Smooth muscle cell (in vitro differentiated cells): ENCODE results near the gene GALNT4. TPM values are rescaled to one million over a fixed set of nuclear protein-coding genes. Genes with fewer than 3 reads are reported as not detected.

ENCODE experiments used
- DNase-seq: peaks from one replicate; lab custom pipeline; 2025; ENCODE audit not compliant: unreplicated experiment; lab: John Stamatoyannopoulos, UW
- H2AFZ ChIP-seq: fragments of 200-600 bp; sonication (generic); 2 replicates; pipeline ENCODE4 v1.6.0; 2016; ENCODE audit warnings: antibody characterized with exemption, low read depth, mild to moderate bottlenecking
- H3F3A ChIP-seq: fragments of 200-600 bp; sonication (generic); 2 replicates; pipeline ENCODE4 v1.6.0; 2017; ENCODE audit warnings: antibody characterized with exemption, low read depth
- H3K27ac ChIP-seq: fragments of 200-600 bp; sonication (generic); 2 replicates; pipeline ENCODE4 v1.5.1; 2016; ENCODE audit warnings: low read depth, mild to moderate bottlenecking
- H3K27me3 ChIP-seq: fragments of 200-600 bp; sonication (generic); 2 replicates; pipeline ENCODE4 v1.6.1; 2016; ENCODE audit warnings: low read depth, mild to moderate bottlenecking
- H3K36me3 ChIP-seq: fragments of 200-600 bp; sonication (generic); 2 replicates; pipeline ENCODE4 v1.5.1; 2016; ENCODE audit warnings: low read depth
- H3K4me1 ChIP-seq: fragments of 200-600 bp; sonication (generic); 2 replicates; pipeline ENCODE4 v1.5.1; 2016; ENCODE audit warnings: low read depth
- H3K4me2 ChIP-seq: fragments of 200-600 bp; sonication (generic); 2 replicates; pipeline ENCODE4 v1.6.0; 2016; ENCODE audit warnings: mild to moderate bottlenecking
- H3K4me3 ChIP-seq: fragments of 200-600 bp; sonication (generic); 2 replicates; pipeline ENCODE4 v1.5.1; 2016; ENCODE audit warnings: mild to moderate bottlenecking
- H3K79me2 ChIP-seq: fragments of 200-600 bp; sonication (generic); 2 replicates; pipeline ENCODE4 v1.6.0; 2016; ENCODE audit warnings: low read depth, mild to moderate bottlenecking
- H3K9ac ChIP-seq: fragments of 200-600 bp; sonication (generic); 2 replicates; pipeline ENCODE4 v1.6.0; 2016; ENCODE audit warnings: low read depth
- H3K9me3 ChIP-seq: fragments of 200-600 bp; sonication (generic); replicated peaks from 2 replicates; pipeline ENCODE4 v1.5.1; 2016; ENCODE audit warnings: low read depth
- H4K20me1 ChIP-seq: fragments of 200-600 bp; sonication (generic); 2 replicates; pipeline ENCODE4 v1.6.0; 2016; ENCODE audit warnings: low read depth
- CTCF ChIP-seq: fragments of 200-600 bp; sonication (generic); IDR thresholded peaks from 2 replicates; pipeline ENCODE4 v1.5.1; 2017; ENCODE audit warnings: borderline replicate concordance, mild to moderate bottlenecking, antibody characterized with exemption; ENCODE audit not compliant: insufficient read depth, poor library complexity, severe bottlenecking
- WGBS: methylation state at CpG from one replicate; pipeline ENCODE4 v1.1.7; 2016; ENCODE audit warnings: low lambda C conversion rate; 5-methylcytosine and 5-hydroxymethylcytosine counted together
- polyA plus RNA-seq: library from polyadenylated mRNA; unstranded; fragments of >200 nt; fragmentation: Nextera tagmentation; extraction: Ambion mirVana; gene quantifications from 2 replicates; pipeline ENCODE4 v1.2.1, GENCODE V29; 2016
- total RNA-seq: library from RNA; depleted of rRNA; stranded (reverse); fragments of >200 nt; gene quantifications from 2 replicates; pipeline ENCODE4 v1.2.3, GENCODE V29; 2014

GALNT4 gene
- total and polyA plus RNA-seq, 2 experiments from 2014 or later: 2.3 to 3.6 TPM

GRCh38 chr12:89559753-89560152, 35.2 kb upstream of the GALNT4 start:
- no peak for TF ChIP-seq CTCF
- H3K27me3 ChIP-seq: no peaks in the 10 kb centered on the region
- H3K27ac ChIP-seq: no peak overlapping the region
- no peaks in the 10 kb centered on the region for H3K9me3 ChIP-seq
- no peak overlapping the region for H3K4me2 ChIP-seq
- WGBS: 82% methylated on average over 10 of the region's 10 CpGs
- H2AFZ ChIP-seq: no peak overlapping the region
- no peaks in the 10 kb centered on the region for H3K79me2 ChIP-seq
- H3K4me3 ChIP-seq: no peak overlapping the region
- H3F3A ChIP-seq: no peaks in the 10 kb centered on the region
- H4K20me1 ChIP-seq: no peaks in the 10 kb centered on the region
- no peak for DNase-seq
- H3K4me1 ChIP-seq: no peaks in the 10 kb centered on the region
- no peaks in the 10 kb centered on the region for H3K36me3 ChIP-seq
- H3K9ac ChIP-seq: no peak overlapping the region

- Histone ChIP-seq H3K4me1 (no peaks in the 10 kb centered on the region), H3K4me2 (no peak overlapping the region), H2AFZ (no peak overlapping the region), H3K4me3 (no peak overlapping the region), H3K9ac (no peak overlapping the region), H3K9me3 (no peaks in the 10 kb centered on the region), H3K36me3 (no peaks in the 10 kb centered on the region), H3F3A (no peaks in the 10 kb centered on the region), H3K79me2 (no peaks in the 10 kb centered on the region), H3K27me3 (no peaks in the 10 kb centered on the region), H3K27ac (no peak overlapping the region), H4K20me1 (no peaks in the 10 kb centered on the region)
- no peak for DNase-seq
- TF ChIP-seq CTCF: no peak
- WGBS: 65% methylated on average over 2 of the region's 2 CpGs
Observed at GRCh38 chr12:89556976-89557375, 32.4 kb upstream of the GALNT4 start.

DNA sequence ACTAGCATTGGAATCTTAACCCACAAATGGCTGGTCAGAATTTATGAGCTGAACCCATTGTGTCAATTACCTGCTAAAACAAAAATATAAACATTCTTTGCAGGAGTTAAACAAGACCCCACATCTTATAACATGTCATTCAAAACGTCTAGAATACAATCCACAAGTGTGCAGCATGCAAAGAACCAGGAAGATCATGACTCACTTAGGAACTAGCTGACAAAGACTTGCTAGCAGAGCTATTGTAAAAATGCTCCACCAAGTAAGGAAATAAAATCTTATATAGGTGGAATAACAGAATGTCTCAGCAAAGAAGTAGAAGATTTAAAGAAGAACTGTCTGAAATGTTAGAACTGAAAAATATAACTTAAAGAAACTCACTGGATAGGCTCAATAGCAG, 27.8 kb upstream of the GALNT4 start:
- Histone ChIP-seq H3K9me3 (no peaks in the 10 kb centered on the region), H3K36me3 (no peaks in the 10 kb centered on the region), H3K27me3 (no peaks in the 10 kb centered on the region), H3K4me2 (no peak overlapping the region), H3K79me2 (no peaks in the 10 kb centered on the region), H3K4me1 (no peaks in the 10 kb centered on the region), H3F3A (no peaks in the 10 kb centered on the region), H4K20me1 (no peaks in the 10 kb centered on the region), H2AFZ (no peak overlapping the region), H3K27ac (no peak overlapping the region), H3K9ac (no peak overlapping the region), H3K4me3 (no peak overlapping the region)
- no peak for DNase-seq
- TF ChIP-seq CTCF: no peak
- 29% methylated on average over 1 of the region's 1 CpG for WGBS

GRCh38 chr12:89551747-89552146, 27.2 kb upstream of the GALNT4 start:
- H3K79me2 ChIP-seq: no peaks in the 10 kb centered on the region
- no peak overlapping the region for H2AFZ ChIP-seq
- H3K4me3 ChIP-seq: no peak overlapping the region
- TF ChIP-seq CTCF: no peak
- H3K36me3 ChIP-seq: no peaks in the 10 kb centered on the region
- H3F3A ChIP-seq: no peaks in the 10 kb centered on the region
- H3K27ac ChIP-seq: no peak overlapping the region
- H4K20me1 ChIP-seq: no peaks in the 10 kb centered on the region
- no peaks in the 10 kb centered on the region for H3K4me1 ChIP-seq
- 96% methylated on average over 2 of the region's 2 CpGs for WGBS
- H3K27me3 ChIP-seq: no peaks in the 10 kb centered on the region
- H3K4me2 ChIP-seq: no peak overlapping the region
- H3K9ac ChIP-seq: no peak overlapping the region
- H3K9me3 ChIP-seq: no peaks in the 10 kb centered on the region
- DNase-seq: no peak
